KMS-11 (cell line): ENCODE measurements around the gene CCDC3.

ENCODE experiments used
- H2AFZ ChIP-seq: fragments of 200-600 bp; sonication (generic); 2 replicates; pipeline ENCODE4 v1.6.1; 2016; ENCODE audit warnings: antibody characterized with exemption, mixed run types, low read depth
- H3K27ac ChIP-seq: fragments of 200-600 bp; sonication (generic); 2 replicates; pipeline ENCODE4 v1.6.1; 2016; ENCODE audit warnings: mild to moderate bottlenecking, mixed run types
- H3K27me3 ChIP-seq: fragments of 200-600 bp; sonication (generic); 2 replicates; pipeline ENCODE4 v1.6.1; 2017; ENCODE audit warnings: mild to moderate bottlenecking, low read depth, mixed run types, moderate library complexity; ENCODE audit not compliant: insufficient read depth
- H3K36me3 ChIP-seq: fragments of 200-600 bp; sonication (generic); 2 replicates; pipeline ENCODE4 v1.6.1; 2017; ENCODE audit warnings: mild to moderate bottlenecking, mixed run types; ENCODE audit not compliant: insufficient read depth
- H3K4me1 ChIP-seq: fragments of 200-600 bp; sonication (generic); 2 replicates; pipeline ENCODE4 v1.6.1; 2016; ENCODE audit warnings: mild to moderate bottlenecking, low read depth, mixed run types; ENCODE audit not compliant: poor library complexity, severe bottlenecking
- H3K4me2 ChIP-seq: fragments of 200-600 bp; sonication (generic); 2 replicates; pipeline ENCODE4 v1.7.0; 2016; ENCODE audit warnings: mild to moderate bottlenecking, mixed run types
- H3K4me3 ChIP-seq: fragments of 200-600 bp; sonication (generic); IDR thresholded peaks from 2 replicates; pipeline ENCODE4 v1.6.1; 2017; ENCODE audit warnings: low read depth, low read length, mixed read lengths; ENCODE audit not compliant: insufficient read depth
- H3K79me2 ChIP-seq: fragments of 200-600 bp; sonication (generic); 2 replicates; pipeline ENCODE4 v1.6.1; 2016; ENCODE audit warnings: low read depth, mixed run types; ENCODE audit not compliant: insufficient read depth
- H3K9ac ChIP-seq: fragments of 200-600 bp; sonication (generic); 2 replicates; pipeline ENCODE4 v1.6.1; 2016; ENCODE audit warnings: mild to moderate bottlenecking, mixed run types
- H4K20me1 ChIP-seq: fragments of 200-600 bp; sonication (generic); 2 replicates; pipeline ENCODE4 v1.6.1; 2016; ENCODE audit warnings: mild to moderate bottlenecking, mixed run types; ENCODE audit not compliant: insufficient read depth
- TF ChIP-seq, protein P1 (sequence below): fragments of 200-600 bp; sonication (generic); conservative IDR thresholded peaks from 2 replicates; pipeline ENCODE4 v1.6.1; 2017; ENCODE audit warnings: low read depth, mild to moderate bottlenecking, antibody characterized with exemption, low read length, moderate library complexity, mixed read lengths

CCDC3 gene

GRCh38 chr10:12887780-12888179 is 113.7 kb downstream of the CCDC3 start:
- Histone ChIP-seq H4K20me1 (no peaks in the 10 kb centered on the region), H2AFZ (no peak overlapping the region), H3K9ac (no peak overlapping the region), H3K27me3 (no peaks in the 10 kb centered on the region), H3K4me3 (no peak overlapping the region), H3K27ac (no peak overlapping the region), H3K4me2 (no peak overlapping the region), H3K36me3 (no peaks in the 10 kb centered on the region), H3K79me2 (no peaks in the 10 kb centered on the region), H3K4me1 (no peaks in the 10 kb centered on the region)
- TF ChIP-seq, protein P1, sequence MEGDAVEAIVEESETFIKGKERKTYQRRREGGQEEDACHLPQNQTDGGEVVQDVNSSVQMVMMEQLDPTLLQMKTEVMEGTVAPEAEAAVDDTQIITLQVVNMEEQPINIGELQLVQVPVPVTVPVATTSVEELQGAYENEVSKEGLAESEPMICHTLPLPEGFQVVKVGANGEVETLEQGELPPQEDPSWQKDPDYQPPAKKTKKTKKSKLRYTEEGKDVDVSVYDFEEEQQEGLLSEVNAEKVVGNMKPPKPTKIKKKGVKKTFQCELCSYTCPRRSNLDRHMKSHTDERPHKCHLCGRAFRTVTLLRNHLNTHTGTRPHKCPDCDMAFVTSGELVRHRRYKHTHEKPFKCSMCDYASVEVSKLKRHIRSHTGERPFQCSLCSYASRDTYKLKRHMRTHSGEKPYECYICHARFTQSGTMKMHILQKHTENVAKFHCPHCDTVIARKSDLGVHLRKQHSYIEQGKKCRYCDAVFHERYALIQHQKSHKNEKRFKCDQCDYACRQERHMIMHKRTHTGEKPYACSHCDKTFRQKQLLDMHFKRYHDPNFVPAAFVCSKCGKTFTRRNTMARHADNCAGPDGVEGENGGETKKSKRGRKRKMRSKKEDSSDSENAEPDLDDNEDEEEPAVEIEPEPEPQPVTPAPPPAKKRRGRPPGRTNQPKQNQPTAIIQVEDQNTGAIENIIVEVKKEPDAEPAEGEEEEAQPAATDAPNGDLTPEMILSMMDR = no peak

DNA sequence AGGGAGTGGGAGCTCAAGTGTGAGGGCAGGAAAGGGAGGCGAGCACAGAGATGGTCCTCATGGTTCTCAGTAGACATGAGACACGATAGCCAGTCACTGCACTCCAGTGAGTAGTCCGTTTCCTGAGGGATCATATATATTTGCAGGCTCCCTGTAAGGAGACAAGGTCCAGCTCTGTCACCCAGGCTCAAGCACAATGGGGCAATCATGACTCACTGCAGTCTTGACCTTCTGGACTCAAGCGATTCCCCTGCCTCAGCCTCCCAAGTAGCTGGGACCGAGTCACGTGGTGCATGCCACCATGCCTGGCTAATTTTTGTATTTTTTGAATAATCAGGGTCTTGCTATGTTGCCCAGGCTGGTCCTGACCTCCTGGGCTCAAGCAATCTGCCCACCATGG is 116.7 kb downstream of the CCDC3 start:
- no peaks in the 10 kb centered on the region for H4K20me1 ChIP-seq
- no peak overlapping the region for H3K27ac ChIP-seq
- H3K4me3 ChIP-seq = no peak overlapping the region
- H3K27me3 ChIP-seq = no peaks in the 10 kb centered on the region
- no peak overlapping the region for H3K9ac ChIP-seq
- H3K4me2 ChIP-seq = no peak overlapping the region
- TF ChIP-seq, protein P1 = no peak
- no peaks in the 10 kb centered on the region for H3K4me1 ChIP-seq
- H3K36me3 ChIP-seq = no peaks in the 10 kb centered on the region
- no peak overlapping the region for H2AFZ ChIP-seq
- H3K79me2 ChIP-seq = no peaks in the 10 kb centered on the region

DNA sequence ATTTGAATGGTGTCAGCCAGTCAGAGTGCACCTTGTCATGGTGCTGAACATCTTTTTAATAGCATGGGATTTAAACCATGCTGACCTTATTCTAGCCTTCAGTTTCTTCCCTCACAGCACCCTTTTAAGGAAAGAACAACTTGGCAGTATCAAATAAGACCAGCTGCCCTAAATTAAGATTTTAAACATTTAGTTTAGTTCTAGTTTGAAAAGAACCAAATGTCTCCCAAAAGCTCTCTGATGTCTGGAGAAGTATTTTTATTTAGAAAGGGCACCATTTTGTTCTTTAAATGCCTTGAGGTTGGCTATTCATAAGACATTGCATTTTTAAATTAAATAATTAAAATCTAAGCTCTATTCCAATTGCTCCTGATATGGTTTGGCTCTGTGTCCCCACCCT is 121.1 kb downstream of the CCDC3 start:
- H3K27me3 ChIP-seq = no peaks in the 10 kb centered on the region
- no peak overlapping the region for H3K27ac ChIP-seq
- no peaks in the 10 kb centered on the region for H4K20me1 ChIP-seq
- TF ChIP-seq, protein P1 = no peak
- H3K79me2 ChIP-seq = no peaks in the 10 kb centered on the region
- H3K36me3 ChIP-seq = no peaks in the 10 kb centered on the region
- H3K9ac ChIP-seq = no peak overlapping the region
- H3K4me1 ChIP-seq = no peaks in the 10 kb centered on the region
- H3K4me3 ChIP-seq = no peak overlapping the region
- H2AFZ ChIP-seq = no peak overlapping the region
- no peak overlapping the region for H3K4me2 ChIP-seq

- no peaks in the 10 kb centered on the region for H3K79me2 ChIP-seq
- no peaks in the 10 kb centered on the region for H3K36me3 ChIP-seq
- no peak overlapping the region for H3K27ac ChIP-seq
- peaks cover 10% of the 10 kb centered on the region for H3K4me1 ChIP-seq
- H3K27me3 ChIP-seq = no peaks in the 10 kb centered on the region
- no peak overlapping the region for H3K4me3 ChIP-seq
- TF ChIP-seq, protein P1 = no peak
- no peak overlapping the region for H3K4me2 ChIP-seq
- no peak overlapping the region for H3K9ac ChIP-seq
- no peak overlapping the region for H2AFZ ChIP-seq
- no peaks in the 10 kb centered on the region for H4K20me1 ChIP-seq
Measured at GRCh38 chr10:12877150-12877549, 124.4 kb downstream of the CCDC3 start.
